Skeletal muscle tissue (tissue), 4 donors: Measurements from ENCODE around the gene ZC3H12C. TPM values are rescaled to one million over a fixed set of nuclear protein-coding genes. Genes with fewer than 3 reads are reported as not detected.
A peak's percentile ranks its signal among the peaks of the same experiment; 100 is the strongest.
"Not testable (repeated sequence)": the region's sequence is repeated elsewhere in the genome, so short reads cannot be mapped to it uniquely, and the experiment has no call there.

ENCODE experiments used
- H3K27ac ChIP-seq: one replicate; pipeline ENCODE4 v1.7.0; 2013; ENCODE audit warnings: mild to moderate bottlenecking, low read depth, low read length, inconsistent platforms
- H3K27me3 ChIP-seq, 3 donors: one replicate each; pipeline ENCODE4 v1.7.0; 2013; ENCODE audit warnings: low read length in 3 of 3; ENCODE audit not compliant: control insufficient read depth in 3 of 3, insufficient read depth in 3 of 3
- H3K36me3 ChIP-seq, 3 donors: one replicate each; pipeline ENCODE4 v1.7.0; 2013; ENCODE audit warnings: low read length in 3 of 3; ENCODE audit not compliant: control insufficient read depth in 3 of 3, insufficient read depth in 3 of 3
- H3K4me1 ChIP-seq, 3 donors: one replicate each; pipeline ENCODE4 v1.7.0; 2013; ENCODE audit warnings: low read length in 3 of 3, mild to moderate bottlenecking in 3 of 3; ENCODE audit not compliant: control insufficient read depth in 3 of 3, insufficient read depth in 3 of 3
- H3K4me3 ChIP-seq, 3 donors: one replicate each; pipeline ENCODE4 v1.7.0; 2013; ENCODE audit warnings: low read length in 3 of 3
- H3K9ac ChIP-seq, 3 donors: one replicate each; pipeline ENCODE4 v1.7.0; 2013; ENCODE audit warnings: low read length in 3 of 3, mild to moderate bottlenecking in 3 of 3, moderate library complexity in 2 of 3, low read depth in 1 of 3
- H3K9me3 ChIP-seq, 3 donors: one replicate each; pipeline ENCODE4 v1.7.0; 2013; ENCODE audit warnings: low read length in 3 of 3; ENCODE audit not compliant: control insufficient read depth in 3 of 3
- total RNA-seq: library from RNA; depleted of rRNA; stranded (reverse); fragments of >200 nt; gene quantifications from one replicate; pipeline ENCODE4 v1.2.3, GENCODE V29; 2014
- donor health status: Osteomylitis.

Gene ZC3H12C
- total RNA-seq, 1 donor from 2014 or later = 13.6 TPM

DNA sequence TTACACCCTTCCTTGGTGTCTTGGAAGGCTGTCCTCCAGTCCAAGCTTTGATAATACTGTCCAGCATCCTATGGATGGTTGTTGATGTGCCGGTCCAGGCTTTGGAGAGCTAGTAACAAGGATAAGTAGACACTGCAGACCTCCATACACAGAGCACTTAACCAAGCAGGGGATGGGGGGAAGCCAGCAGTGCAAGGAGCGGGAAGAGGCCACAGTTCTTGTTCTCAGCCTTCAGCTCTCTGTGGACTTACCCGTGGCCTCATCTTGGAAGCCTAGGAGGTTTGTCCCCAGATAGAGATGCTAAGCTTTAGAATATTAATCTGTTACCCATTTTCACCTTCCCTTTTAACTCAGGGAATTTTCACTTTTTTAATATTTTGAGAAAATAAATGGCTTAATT, 30.9 kb upstream of the ZC3H12C start:
- no peak overlapping the region for H3K4me3 ChIP-seq
- no peaks in the 10 kb centered on the region for H3K27me3 ChIP-seq
- no peaks in the 10 kb centered on the region for H3K36me3 ChIP-seq
- H3K9me3 ChIP-seq = no peaks in the 10 kb centered on the region
- no peak overlapping the region for H3K9ac ChIP-seq
- no peak overlapping the region for H3K27ac ChIP-seq
- H3K4me1 ChIP-seq = no peaks in the 10 kb centered on the region

- no peaks in the 10 kb centered on the region for H3K27me3 ChIP-seq
- no peaks in the 10 kb centered on the region for H3K36me3 ChIP-seq
- H3K27ac ChIP-seq = no peak overlapping the region
- H3K9ac ChIP-seq = no peak overlapping the region
- H3K4me3 ChIP-seq = no peak overlapping the region
- H3K9me3 ChIP-seq = no peaks in the 10 kb centered on the region
- H3K4me1 ChIP-seq = peaks cover 4 to 14% (median 12%) of the 10 kb centered on the region in 3 donors
These were observed 28.0 kb upstream of the ZC3H12C start for GRCh38 chr11:110065189-110065588.

- peaks cover 4 to 15% (median 14%) of the 10 kb centered on the region in 3 donors for H3K4me1 ChIP-seq
- H3K4me3 ChIP-seq, H3K9me3 ChIP-seq, H3K9ac ChIP-seq, H3K27ac ChIP-seq, H3K36me3 ChIP-seq, H3K27me3 ChIP-seq: not testable (repeated sequence)
These were observed 25.2 kb upstream of the ZC3H12C start for GRCh38 chr11:110068001-110068400.

GRCh38 chr11:110069158-110069737, 23.9 kb upstream of the ZC3H12C start:
- Histone ChIP-seq H3K4me1 (peaks cover 4 to 15% (median 14%) of the 10 kb centered on the region in 3 donors), H3K9ac (peak overlapping the region in 1 of 3 donors; percentile 63), H3K4me3 (peak overlapping the region in 2 of 3 donors; percentile 45 to 49), H3K36me3 (no peaks in the 10 kb centered on the region), H3K27ac (peak overlapping the region; percentile 79), H3K27me3 (no peaks in the 10 kb centered on the region), H3K9me3 (no peaks in the 10 kb centered on the region)

DNA sequence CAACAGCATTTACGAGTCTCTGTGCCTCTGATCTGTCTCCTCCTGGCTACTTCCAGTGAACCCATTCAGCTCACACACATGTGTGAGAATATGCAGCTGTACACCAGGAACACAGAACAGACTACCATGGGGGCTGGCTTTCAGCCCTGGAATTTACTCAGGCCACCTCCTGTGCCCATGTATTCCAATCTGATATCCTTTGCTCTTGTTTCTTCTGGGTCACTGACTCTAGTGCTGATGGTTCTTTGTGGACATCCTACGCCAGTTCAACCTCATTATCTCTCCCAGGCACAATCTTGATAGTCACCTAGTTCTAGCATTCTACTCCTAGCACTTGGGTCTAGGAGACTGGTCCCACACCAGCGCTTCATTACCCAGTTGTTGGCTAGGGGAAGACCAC, 23.0 kb upstream of the ZC3H12C start:
- Histone ChIP-seq H3K4me1 (peaks cover 4 to 15% (median 14%) of the 10 kb centered on the region in 3 donors), H3K27ac (peak overlapping the region; percentile 79), H3K9ac (no peak overlapping the region), H3K4me3 (no peak overlapping the region), H3K9me3 (no peaks in the 10 kb centered on the region), H3K27me3 (no peaks in the 10 kb centered on the region), H3K36me3 (no peaks in the 10 kb centered on the region)

GRCh38 chr11:110071197-110071596, 22.0 kb upstream of the ZC3H12C start:
- H3K9me3 ChIP-seq = no peaks in the 10 kb centered on the region
- peaks cover 4 to 15% (median 14%) of the 10 kb centered on the region in 3 donors for H3K4me1 ChIP-seq
- no peaks in the 10 kb centered on the region for H3K36me3 ChIP-seq
- no peak overlapping the region for H3K4me3 ChIP-seq
- no peaks in the 10 kb centered on the region for H3K27me3 ChIP-seq
- H3K9ac ChIP-seq = no peak overlapping the region
- H3K27ac ChIP-seq = no peak overlapping the region

DNA sequence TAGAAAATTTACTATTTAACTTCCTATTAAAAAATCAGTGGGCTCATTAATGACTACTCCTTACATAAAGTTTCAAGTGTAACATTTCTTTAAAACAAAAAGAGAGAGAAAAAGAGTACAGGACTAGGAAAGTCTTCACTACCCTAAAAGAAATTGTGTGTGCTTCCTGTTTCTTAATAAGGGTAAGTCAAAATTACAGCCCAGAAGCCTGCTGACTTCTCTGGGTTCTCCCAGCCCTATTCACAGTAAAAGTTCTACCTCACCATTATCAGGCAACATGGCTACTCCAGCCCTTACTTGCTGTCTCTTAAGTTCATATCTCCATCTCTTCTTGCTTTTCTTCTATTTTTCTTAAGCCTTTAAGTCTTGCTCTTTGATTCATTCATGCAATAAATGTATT, 20.3 kb upstream of the ZC3H12C start:
- no peaks in the 10 kb centered on the region for H3K9me3 ChIP-seq
- no peaks in the 10 kb centered on the region for H3K36me3 ChIP-seq
- no peaks in the 10 kb centered on the region for H3K27me3 ChIP-seq
- H3K9ac ChIP-seq = no peak overlapping the region
- peaks cover 4 to 15% (median 14%) of the 10 kb centered on the region in 3 donors for H3K4me1 ChIP-seq
- H3K27ac ChIP-seq = no peak overlapping the region
- H3K4me3 ChIP-seq = no peak overlapping the region

GRCh38 chr11:110074499-110074898, 18.7 kb upstream of the ZC3H12C start:
- H3K27ac ChIP-seq = no peak overlapping the region
- no peaks in the 10 kb centered on the region for H3K27me3 ChIP-seq
- H3K4me3 ChIP-seq = no peak overlapping the region
- H3K4me1 ChIP-seq = peaks cover 0 to 6% (median 5%) of the 10 kb centered on the region in 3 donors
- no peak overlapping the region for H3K9ac ChIP-seq
- peaks cover 0 to 3% (median 2%) of the 10 kb centered on the region in 3 donors for H3K9me3 ChIP-seq
- no peaks in the 10 kb centered on the region for H3K36me3 ChIP-seq

GRCh38 chr11:110075105-110075846, 17.9 kb upstream of the ZC3H12C start:
- Histone ChIP-seq H3K9me3 (peaks cover 0 to 3% (median 2%) of the 10 kb centered on the region in 3 donors), H3K4me3 (no peak overlapping the region), H3K27me3 (no peaks in the 10 kb centered on the region), H3K36me3 (no peaks in the 10 kb centered on the region), H3K4me1 (peaks cover 0 to 1% (median under 1%) of the 10 kb centered on the region in 3 donors), H3K27ac (no peak overlapping the region), H3K9ac (no peak overlapping the region)

DNA sequence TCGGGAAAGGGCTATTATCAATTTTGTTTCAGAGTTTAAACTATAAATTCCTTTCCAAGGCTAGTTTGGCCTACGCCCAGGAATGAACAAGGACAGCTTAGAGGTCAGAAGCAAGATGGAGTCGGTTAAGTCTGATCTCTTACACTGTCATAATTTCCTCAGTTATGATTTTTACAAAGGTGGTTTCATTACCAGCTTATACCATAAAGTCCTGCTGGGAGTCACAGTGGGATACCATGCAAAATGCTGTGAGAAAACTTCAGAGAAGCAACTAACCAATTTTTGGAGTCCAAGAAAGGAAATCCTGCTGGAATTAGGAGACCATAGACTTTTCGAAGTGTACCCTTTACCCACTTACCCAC, 17.4 kb upstream of the ZC3H12C start:
- peaks cover 0 to 3% (median 2%) of the 10 kb centered on the region in 3 donors for H3K9me3 ChIP-seq
- no peak overlapping the region for H3K4me3 ChIP-seq
- H3K27me3 ChIP-seq = no peaks in the 10 kb centered on the region
- no peaks in the 10 kb centered on the region for H3K4me1 ChIP-seq
- no peaks in the 10 kb centered on the region for H3K36me3 ChIP-seq
- H3K9ac ChIP-seq = no peak overlapping the region
- no peak overlapping the region for H3K27ac ChIP-seq
